Measurements from ENCODE around the gene PLAGL1.
"Not testable (repeated sequence)": the region's sequence is repeated elsewhere in the genome, so short reads cannot be mapped to it uniquely, and the experiment has no call there.

The PLAGL1 gene

DNA sequence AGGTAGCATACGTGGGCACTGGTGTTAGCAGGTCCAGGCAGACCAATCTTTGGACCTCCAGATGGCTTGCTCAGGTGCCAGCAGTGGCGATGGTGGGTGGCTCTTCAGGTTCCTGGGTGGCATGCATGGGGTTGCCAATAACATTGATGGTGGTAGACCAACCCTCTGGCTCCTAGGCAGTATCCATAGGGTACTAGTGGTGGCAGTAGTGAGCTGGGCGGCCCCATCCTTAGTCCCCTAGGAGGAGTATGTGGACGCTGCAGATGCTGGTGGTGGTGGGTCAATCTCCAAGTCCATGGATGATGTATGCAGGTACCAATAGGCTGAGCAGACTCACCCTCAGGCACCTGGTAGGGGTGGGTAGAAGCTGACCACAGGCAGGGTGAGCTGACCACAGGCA, 73.2 kb downstream of the PLAGL1 start:
- Histone ChIP-seq H3K9me3 (ENCODE audit: insufficient read depth, low read length) (peaks cover 9% of the 10 kb centered on the region; the same call in 1 of the 2 replicates), H3K4me3 (ENCODE audit: insufficient read length, low read depth) (no peak overlapping the region), H3K27me3 (ENCODE audit: insufficient read depth, insufficient read length) (no peaks in the 10 kb centered on the region), H3K4me1 (ENCODE audit: insufficient read depth, insufficient read length) (no peaks in the 10 kb centered on the region), H3K9ac (ENCODE audit: insufficient read length, low read depth) (no peak overlapping the region), H3K36me3 (ENCODE audit: insufficient read depth, insufficient read length, low read length) (no peaks in the 10 kb centered on the region)
- DNase-seq (ENCODE audit: low read depth, low spot score) = no peak
- TF ChIP-seq SUZ12 (IDR thresholded peaks at IDR 0.05; ENCODE audit: extremely low read depth, insufficient read depth, insufficient read length) (no peak), ZNF274 (IDR thresholded peaks at IDR 0.05; ENCODE audit: low read depth, low read length) (no peak), YY1 (IDR thresholded peaks at IDR 0.05; ENCODE audit: insufficient read depth, insufficient read length) (no peak)

GRCh38 chr6:143934331-143934730, 73.7 kb downstream of the PLAGL1 start:
- DNase-seq (ENCODE audit: low read depth, low spot score) = no peak
- no peak for TF ChIP-seq SUZ12 (IDR thresholded peaks at IDR 0.05; ENCODE audit: extremely low read depth, insufficient read depth, insufficient read length)
- TF ChIP-seq YY1 (IDR thresholded peaks at IDR 0.05; ENCODE audit: insufficient read depth, insufficient read length) = no peak
- TF ChIP-seq ZNF274 (IDR thresholded peaks at IDR 0.05; ENCODE audit: low read depth, low read length) = no peak
- no peaks in the 10 kb centered on the region for H3K4me1 ChIP-seq (ENCODE audit: insufficient read depth, insufficient read length)
- H3K4me3 ChIP-seq (ENCODE audit: insufficient read length, low read depth) = no peak overlapping the region
- no peak overlapping the region for H3K9ac ChIP-seq (ENCODE audit: insufficient read length, low read depth)
- peaks cover 14% of the 10 kb centered on the region; the same call in 1 of the 2 replicates for H3K9me3 ChIP-seq (ENCODE audit: insufficient read depth, low read length)
- H3K36me3 ChIP-seq (ENCODE audit: insufficient read depth, insufficient read length, low read length) = no peaks in the 10 kb centered on the region
- no peaks in the 10 kb centered on the region for H3K27me3 ChIP-seq (ENCODE audit: insufficient read depth, insufficient read length)

GRCh38 chr6:143929975-143930374, 78.1 kb downstream of the PLAGL1 start:
- Histone ChIP-seq H3K9ac (ENCODE audit: insufficient read length, low read depth) (no peak overlapping the region), H3K4me1 (ENCODE audit: insufficient read depth, insufficient read length) (no peaks in the 10 kb centered on the region), H3K27me3 (ENCODE audit: insufficient read depth, insufficient read length) (no peaks in the 10 kb centered on the region), H3K4me3 (ENCODE audit: insufficient read length, low read depth) (no peak overlapping the region), H3K9me3 (ENCODE audit: insufficient read depth, low read length) (peaks cover 14% of the 10 kb centered on the region; the same call in 1 of the 2 replicates), H3K36me3 (ENCODE audit: insufficient read depth, insufficient read length, low read length) (no peaks in the 10 kb centered on the region)
- TF ChIP-seq ZNF274 (IDR thresholded peaks at IDR 0.05; ENCODE audit: low read depth, low read length) (no peak), SUZ12 (IDR thresholded peaks at IDR 0.05; ENCODE audit: extremely low read depth, insufficient read depth, insufficient read length) (no peak), YY1 (IDR thresholded peaks at IDR 0.05; ENCODE audit: insufficient read depth, insufficient read length) (no peak)
- no peak for DNase-seq (ENCODE audit: low read depth, low spot score)

GRCh38 chr6:143928853-143929252, 79.2 kb downstream of the PLAGL1 start:
- DNase-seq (ENCODE audit: low read depth, low spot score) = no peak
- no peak overlapping the region for H3K4me3 ChIP-seq (ENCODE audit: insufficient read length, low read depth)
- H3K36me3 ChIP-seq (ENCODE audit: insufficient read depth, insufficient read length, low read length) = no peaks in the 10 kb centered on the region
- H3K27me3 ChIP-seq (ENCODE audit: insufficient read depth, insufficient read length) = no peaks in the 10 kb centered on the region
- no peak overlapping the region for H3K9ac ChIP-seq (ENCODE audit: insufficient read length, low read depth)
- H3K4me1 ChIP-seq (ENCODE audit: insufficient read depth, insufficient read length) = no peaks in the 10 kb centered on the region
- TF ChIP-seq ZNF274 (IDR thresholded peaks at IDR 0.05; ENCODE audit: low read depth, low read length) = no peak
- no peak for TF ChIP-seq YY1 (IDR thresholded peaks at IDR 0.05; ENCODE audit: insufficient read depth, insufficient read length)
- no peak for TF ChIP-seq SUZ12 (IDR thresholded peaks at IDR 0.05; ENCODE audit: extremely low read depth, insufficient read depth, insufficient read length)
- H3K9me3 ChIP-seq (ENCODE audit: insufficient read depth, low read length) = 0 out of 2 replicates have a peak, but pooled peaks cover 14% of the 10 kb centered on the region

DNA sequence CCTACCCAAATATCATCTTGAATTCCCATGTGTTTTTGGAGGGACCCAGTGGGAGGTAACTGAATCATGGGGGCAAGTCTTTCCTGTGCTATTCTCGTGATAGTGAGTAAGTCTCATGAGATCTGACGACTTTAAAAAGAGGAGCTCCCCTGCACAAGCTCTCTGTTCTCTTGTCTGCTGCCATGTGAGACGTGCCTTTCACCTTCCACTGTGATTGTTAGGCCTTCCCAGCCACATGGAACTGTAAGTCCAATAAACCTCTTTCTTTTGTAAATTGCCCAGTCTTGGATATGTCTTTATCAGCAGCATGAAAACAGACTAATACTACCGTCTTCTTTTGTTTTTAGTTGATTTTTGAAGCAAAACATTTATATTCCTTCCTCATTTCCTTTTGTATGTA, 91.0 kb downstream of the PLAGL1 start:
- H3K9ac ChIP-seq (ENCODE audit: insufficient read length, low read depth); H3K4me1 ChIP-seq (ENCODE audit: insufficient read depth, insufficient read length); H3K9me3 ChIP-seq (ENCODE audit: insufficient read depth, low read length); DNase-seq (ENCODE audit: low read depth, low spot score); H3K4me3 ChIP-seq (ENCODE audit: insufficient read length, low read depth); H3K27me3 ChIP-seq (ENCODE audit: insufficient read depth, insufficient read length); H3K36me3 ChIP-seq (ENCODE audit: insufficient read depth, insufficient read length, low read length): not testable (repeated sequence)

GRCh38 chr6:143912671-143913070, 95.4 kb downstream of the PLAGL1 start:
- Histone ChIP-seq H3K27me3 (ENCODE audit: insufficient read depth, insufficient read length) (no peaks in the 10 kb centered on the region), H3K4me1 (ENCODE audit: insufficient read depth, insufficient read length) (no peaks in the 10 kb centered on the region), H3K4me3 (ENCODE audit: insufficient read length, low read depth) (no peak overlapping the region), H3K36me3 (ENCODE audit: insufficient read depth, insufficient read length, low read length) (no peaks in the 10 kb centered on the region), H3K9me3 (ENCODE audit: insufficient read depth, low read length) (no peaks in the 10 kb centered on the region; the same call in 1 of the 2 replicates), H3K9ac (ENCODE audit: insufficient read length, low read depth) (no peak overlapping the region)
- DNase-seq (ENCODE audit: low read depth, low spot score) = no peak
- TF ChIP-seq SUZ12 (IDR thresholded peaks at IDR 0.05; ENCODE audit: extremely low read depth, insufficient read depth, insufficient read length) (no peak), YY1 (IDR thresholded peaks at IDR 0.05; ENCODE audit: insufficient read depth, insufficient read length) (no peak), ZNF274 (IDR thresholded peaks at IDR 0.05; ENCODE audit: low read depth, low read length) (no peak)

DNA sequence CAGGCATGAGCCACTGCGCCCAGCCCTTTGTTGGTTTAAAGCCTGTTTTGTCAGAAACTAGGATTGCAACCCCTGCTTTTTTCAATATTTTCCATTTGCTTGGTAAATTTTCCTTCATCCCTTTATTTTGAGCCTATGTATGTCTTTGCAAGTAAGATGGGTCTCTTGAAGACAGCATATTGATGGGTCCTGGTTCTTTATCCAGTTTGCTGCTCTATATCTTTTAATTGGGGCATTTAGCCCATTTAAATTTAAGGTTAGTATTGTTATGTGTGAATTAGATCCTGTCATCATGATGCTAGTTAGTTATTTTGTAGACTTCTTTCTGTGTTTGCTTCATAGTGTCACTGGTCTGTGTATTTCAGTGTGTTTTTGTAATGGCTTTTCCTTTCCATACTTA, 97.0 kb downstream of the PLAGL1 start:
- H3K9ac ChIP-seq (ENCODE audit: insufficient read length, low read depth) = no peak overlapping the region
- TF ChIP-seq YY1 (IDR thresholded peaks at IDR 0.05; ENCODE audit: insufficient read depth, insufficient read length) = no peak
- TF ChIP-seq ZNF274 (IDR thresholded peaks at IDR 0.05; ENCODE audit: low read depth, low read length) = no peak
- no peak for TF ChIP-seq SUZ12 (IDR thresholded peaks at IDR 0.05; ENCODE audit: extremely low read depth, insufficient read depth, insufficient read length)
- H3K4me3 ChIP-seq (ENCODE audit: insufficient read length, low read depth) = no peak overlapping the region
- no peaks in the 10 kb centered on the region for H3K36me3 ChIP-seq (ENCODE audit: insufficient read depth, insufficient read length, low read length)
- no peaks in the 10 kb centered on the region for H3K4me1 ChIP-seq (ENCODE audit: insufficient read depth, insufficient read length)
- H3K9me3 ChIP-seq (ENCODE audit: insufficient read depth, low read length) = no peaks in the 10 kb centered on the region; the same call in 1 of the 2 replicates
- no peaks in the 10 kb centered on the region for H3K27me3 ChIP-seq (ENCODE audit: insufficient read depth, insufficient read length)
- DNase-seq (ENCODE audit: low read depth, low spot score) = no peak

GRCh38 chr6:143902827-143903226, 105.2 kb downstream of the PLAGL1 start:
- TF ChIP-seq SUZ12 (IDR thresholded peaks at IDR 0.05; ENCODE audit: extremely low read depth, insufficient read depth, insufficient read length) (no peak), ZNF274 (IDR thresholded peaks at IDR 0.05; ENCODE audit: low read depth, low read length) (no peak), YY1 (IDR thresholded peaks at IDR 0.05; ENCODE audit: insufficient read depth, insufficient read length) (no peak)
- no peak overlapping the region for H3K4me3 ChIP-seq (ENCODE audit: insufficient read length, low read depth)
- H3K4me1 ChIP-seq (ENCODE audit: insufficient read depth, insufficient read length) = no peaks in the 10 kb centered on the region
- H3K36me3 ChIP-seq (ENCODE audit: insufficient read depth, insufficient read length, low read length) = no peaks in the 10 kb centered on the region
- H3K9ac ChIP-seq (ENCODE audit: insufficient read length, low read depth) = no peak overlapping the region
- no peak for DNase-seq (ENCODE audit: low read depth, low spot score)
- H3K9me3 ChIP-seq (ENCODE audit: insufficient read depth, low read length) = no peaks in the 10 kb centered on the region
- no peaks in the 10 kb centered on the region for H3K27me3 ChIP-seq (ENCODE audit: insufficient read depth, insufficient read length)

Measured in NT2/D1 (cell line).